Stimulated activated CD4-positive, alpha-beta T cell treated with anti-CD3 and anti-CD28 coated beads, TNF-alpha, amount 100 ng/mL, for 48 hours (primary cell): Measurements from ENCODE around the gene NISCH.
A peak's percentile ranks its signal among the peaks of the same experiment; 100 is the strongest.

ENCODE experiments used
- DNase-seq, 3 donors: peaks; one replicate each; pipeline ENCODE4 v3.0.0-alpha.2; 2020; ENCODE audit warnings: low read depth in 3 of 3

Gene NISCH

DNA sequence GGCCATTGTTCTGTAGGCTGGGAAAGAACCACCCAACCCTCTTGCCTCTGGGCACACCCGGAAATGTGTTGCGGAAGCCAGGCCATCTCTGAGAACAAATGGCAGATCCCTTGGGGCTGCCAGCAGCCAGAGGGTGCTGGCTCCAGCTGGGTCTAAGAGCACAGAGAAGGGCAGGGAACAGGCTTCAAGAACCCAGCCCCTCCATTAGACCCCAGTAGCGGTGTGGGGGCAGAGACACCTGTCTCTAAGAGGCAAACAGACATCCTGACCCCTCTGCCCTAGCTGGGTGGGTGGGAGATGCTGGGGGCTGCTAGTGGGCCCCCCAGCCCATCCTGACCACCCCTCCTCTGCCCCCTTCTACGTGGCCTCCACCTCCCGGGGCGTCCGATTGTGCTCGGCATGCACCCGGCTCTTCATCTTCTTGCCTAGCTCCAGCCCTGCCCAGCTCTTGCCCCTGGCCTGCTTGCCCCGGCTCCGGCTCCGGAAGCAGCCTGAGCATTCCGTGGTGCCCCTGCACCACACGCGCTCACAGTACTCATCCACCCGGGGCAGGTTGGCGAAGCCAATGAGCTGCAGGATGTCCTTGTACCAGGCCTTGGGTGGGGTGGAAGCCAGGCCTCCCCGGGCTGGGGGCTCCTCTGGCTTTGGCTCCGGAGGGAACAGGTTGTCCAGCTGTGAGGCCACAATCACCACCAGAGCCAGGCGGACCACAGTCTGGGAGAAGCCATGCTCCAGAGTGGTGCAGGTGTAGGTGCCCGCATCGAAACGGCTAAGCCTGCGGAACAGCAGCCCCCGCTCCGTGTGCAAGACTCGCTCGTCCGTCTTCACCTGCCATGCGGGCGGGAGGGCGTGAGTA is 19.9 kb upstream of the NISCH start:
- DNase-seq, result no peak

DNA sequence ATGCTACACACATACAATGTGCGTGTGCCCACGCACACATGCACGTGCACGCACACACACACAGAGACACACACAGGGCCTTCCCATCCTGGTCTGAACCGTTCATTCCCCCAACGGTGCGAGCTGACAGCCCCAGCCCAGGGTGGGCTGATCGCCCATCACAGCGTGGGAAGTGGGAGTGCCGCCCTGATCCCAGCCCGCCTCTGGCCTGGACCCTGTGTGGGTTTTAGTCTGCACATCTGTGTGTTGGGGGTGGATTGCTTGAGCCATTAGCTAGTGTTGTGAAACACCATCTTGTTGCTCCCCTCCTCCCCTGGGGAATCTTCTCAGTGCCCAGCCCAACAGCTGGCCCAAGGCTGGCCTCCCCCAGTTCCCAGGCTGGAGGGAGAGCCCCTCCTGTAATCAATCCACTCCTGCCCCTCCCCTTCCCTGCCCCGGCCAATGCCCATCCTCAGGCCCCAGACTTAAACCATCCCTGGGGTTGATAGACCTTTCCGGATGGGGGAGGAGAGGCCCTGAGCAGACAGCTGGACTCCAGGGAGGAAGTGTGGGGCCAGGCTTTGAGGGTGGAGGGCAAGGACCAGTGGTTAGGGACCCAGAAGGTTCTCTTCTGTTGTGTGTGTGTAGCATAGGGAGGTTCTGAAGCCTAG is 18.8 kb upstream of the NISCH start:
- DNase-seq, result no peak

DNA sequence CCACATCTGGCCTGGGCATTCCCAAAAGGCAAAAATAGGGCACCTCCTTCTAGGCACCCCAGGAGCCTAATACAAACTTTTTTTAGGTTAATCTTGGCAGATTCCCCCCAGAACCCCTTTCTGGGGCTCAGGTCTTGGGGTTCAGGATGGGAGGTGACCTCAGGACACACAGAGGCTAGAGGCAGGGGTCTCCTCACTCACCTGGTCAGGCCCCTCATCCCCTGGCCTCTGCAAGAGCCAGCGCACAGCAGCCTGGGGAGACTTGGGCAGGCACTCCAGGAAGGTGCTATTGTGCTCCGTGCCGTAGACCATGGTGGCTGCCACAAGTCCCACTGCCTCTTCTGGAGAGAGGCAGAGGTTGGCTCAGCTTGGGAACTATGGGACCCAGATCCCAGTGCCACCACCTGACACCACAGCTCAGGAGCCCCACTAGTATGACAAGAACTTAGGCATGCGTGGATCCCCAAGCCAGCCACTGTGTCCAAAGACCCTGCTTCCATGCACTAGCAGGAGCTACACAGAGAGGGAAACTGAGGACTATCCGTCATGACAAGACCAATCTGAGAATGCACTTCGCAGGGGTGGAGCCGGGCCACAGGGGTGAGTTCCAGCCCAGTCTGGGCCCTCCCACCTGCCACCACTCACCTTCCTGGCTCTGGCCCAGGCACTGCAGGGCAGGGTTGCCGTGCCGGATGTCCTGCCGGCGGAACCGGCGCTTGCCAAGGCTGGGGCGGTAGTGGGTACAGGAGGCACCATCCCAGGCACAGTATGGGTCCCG is 17.9 kb upstream of the NISCH start:
- DNase-seq, result no peak

DNA sequence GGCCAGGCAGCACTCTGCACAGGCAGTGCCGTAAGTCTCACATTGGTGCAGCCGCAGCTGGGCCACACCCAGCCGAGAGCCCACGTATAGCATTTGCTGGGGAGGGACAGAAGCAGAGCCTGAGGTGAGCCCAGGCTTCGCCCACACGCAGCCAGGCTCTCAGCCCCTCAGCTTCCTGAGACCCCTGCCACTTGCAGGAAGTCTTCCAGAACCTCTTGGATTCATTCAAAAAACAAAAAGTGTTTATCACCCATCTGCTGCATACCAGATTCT is 17.4 kb upstream of the NISCH start:
- no peak for DNase-seq

DNA sequence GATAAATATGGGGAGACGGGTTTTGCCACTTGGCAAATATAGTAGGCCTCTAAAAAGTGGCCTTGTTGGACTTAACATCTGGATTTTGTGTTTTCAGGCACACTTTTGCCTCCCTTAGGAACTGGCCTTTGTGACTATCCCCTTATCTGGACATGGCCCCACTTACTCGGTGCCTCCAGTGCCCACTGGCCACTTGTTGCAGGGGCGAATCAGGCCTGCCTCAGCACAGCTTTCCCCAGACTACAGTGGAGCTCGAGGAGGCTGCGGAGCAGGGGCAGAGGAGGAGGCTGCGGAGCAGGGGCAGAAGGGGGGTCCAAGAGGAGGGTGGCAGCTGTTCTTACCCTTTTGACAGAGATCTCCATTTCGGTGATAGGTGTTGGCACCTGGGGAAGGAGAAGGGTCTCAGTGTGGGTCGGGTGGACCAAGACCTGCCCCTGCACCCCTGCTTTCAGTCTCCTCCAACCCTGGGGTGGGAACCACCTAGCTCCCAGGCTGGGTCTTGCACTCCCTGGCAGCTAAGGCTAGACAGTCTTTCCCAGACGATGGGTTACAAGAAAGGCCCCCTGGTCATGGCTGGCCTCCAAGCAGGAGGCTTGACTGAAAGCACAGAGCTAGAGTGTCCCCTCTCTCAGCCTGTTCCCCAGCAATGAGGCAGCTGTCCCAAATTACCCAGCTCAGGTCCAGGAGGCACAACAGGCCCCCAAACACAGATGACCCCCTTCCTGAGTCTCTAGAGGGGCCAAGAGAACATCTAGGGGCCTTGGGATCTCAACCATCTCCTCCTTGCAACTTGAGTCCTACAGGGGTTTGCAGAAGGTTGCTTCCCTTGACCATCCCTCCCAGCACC is 16.6 kb upstream of the NISCH start:
- no peak for DNase-seq

DNA sequence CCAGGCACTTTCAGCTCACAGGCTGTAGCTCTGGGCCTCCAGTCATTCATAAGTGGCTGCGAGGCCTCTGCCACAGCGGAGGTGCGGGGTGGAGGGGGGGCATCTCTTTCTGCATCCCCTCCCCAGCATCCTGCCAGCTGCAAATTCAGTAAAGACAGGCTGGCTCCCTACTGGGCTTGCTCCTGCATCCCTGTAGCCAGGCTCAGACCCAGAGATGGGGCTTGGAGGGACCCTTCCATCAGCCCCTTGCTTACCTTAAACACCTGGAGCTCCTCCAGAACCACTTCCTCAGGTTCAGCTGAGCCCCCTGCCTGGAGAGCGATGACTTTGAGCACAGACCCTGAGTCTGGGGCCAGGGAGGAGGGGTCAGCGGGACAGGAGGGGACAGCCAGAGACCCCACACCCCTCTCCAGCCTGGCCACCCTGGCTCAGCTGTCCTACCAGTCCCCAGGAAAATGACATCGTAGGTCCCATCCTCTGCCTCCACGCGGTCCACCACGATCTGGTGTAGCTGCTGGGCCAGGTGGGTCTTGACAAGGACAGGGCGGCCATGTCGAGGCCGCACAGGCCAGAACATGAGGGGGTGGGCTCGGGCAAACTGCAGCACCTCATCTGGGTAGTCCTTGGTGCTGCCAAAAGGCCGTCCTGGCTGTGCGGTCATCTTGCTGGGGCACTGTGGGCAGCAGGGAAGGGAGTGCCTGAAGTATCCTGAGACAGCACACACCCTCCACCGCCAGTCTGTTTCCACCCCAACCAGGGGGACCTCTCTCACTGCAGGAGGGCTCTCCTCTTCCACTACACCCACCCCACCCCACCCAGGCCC is 15.8 kb upstream of the NISCH start:
- DNase-seq, result no peak

DNA sequence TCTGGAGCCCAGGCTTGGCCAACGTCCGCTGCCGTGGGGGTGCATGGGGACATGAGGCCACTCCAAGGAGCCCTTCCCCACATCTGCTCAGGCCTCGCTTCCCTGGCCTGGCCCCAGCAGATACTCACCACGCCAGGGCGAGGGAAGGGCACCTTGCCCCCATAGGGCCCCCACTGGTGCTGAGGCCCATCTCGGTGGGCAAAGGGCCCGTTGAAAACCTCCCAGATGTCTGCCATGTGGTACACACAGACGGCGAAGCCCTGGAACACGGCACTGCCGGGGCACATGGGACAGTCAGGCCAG is 15.2 kb upstream of the NISCH start:
- no peak for DNase-seq

DNA sequence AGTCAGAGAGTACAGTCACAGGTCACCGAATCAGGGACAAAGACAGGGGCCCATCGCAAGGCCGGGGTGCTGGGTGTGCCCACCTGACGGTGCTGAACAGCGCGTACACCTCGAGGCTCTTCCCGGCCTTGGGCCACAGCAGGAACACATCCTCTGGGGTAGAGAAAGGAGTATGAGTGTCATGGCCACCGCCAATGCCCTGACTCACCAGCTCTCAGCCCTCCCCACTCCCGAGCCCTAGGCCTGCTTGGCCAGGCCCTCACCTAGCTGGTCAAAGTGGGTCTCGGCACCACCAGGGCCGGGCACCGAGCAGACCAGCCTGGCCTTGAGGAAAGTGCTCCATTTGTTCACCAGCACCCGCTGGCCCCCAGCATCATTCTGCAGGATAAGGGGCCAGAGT is 14.7 kb upstream of the NISCH start:
- DNase-seq, result no peak

DNA sequence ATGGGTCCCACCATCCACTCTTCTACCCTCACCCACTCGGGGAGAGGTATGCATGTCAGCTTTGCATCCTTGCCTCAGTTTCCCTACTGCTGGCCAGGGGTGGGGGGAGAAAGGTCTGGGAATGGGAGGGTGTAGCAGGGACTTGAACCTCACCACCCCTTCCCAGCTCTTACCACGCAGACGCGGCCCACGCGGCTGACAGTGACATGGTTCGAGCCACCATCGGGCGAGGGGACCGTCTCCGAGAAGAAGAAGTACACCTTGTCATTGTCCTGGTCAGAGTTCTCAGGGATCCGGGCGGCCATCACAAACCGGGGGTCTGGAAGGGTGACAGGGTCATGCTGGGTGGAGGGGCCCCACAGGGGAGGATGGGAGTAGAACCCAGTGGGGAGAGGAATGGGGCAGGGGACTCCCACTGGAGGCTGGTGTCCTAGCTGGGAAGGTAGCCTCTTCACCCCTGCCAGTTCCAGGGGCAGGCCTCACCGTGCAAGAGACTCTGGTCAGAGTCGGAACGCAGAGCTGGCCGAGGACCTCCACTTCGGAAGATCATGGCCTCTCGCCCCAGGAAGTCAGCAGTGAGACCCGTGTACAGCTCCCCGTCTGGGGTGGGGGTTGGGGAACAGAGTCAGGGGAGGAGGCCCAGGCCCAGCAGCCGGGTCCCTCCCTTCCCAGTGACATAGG is 14.2 kb upstream of the NISCH start:
- DNase-seq, result no peak

DNA sequence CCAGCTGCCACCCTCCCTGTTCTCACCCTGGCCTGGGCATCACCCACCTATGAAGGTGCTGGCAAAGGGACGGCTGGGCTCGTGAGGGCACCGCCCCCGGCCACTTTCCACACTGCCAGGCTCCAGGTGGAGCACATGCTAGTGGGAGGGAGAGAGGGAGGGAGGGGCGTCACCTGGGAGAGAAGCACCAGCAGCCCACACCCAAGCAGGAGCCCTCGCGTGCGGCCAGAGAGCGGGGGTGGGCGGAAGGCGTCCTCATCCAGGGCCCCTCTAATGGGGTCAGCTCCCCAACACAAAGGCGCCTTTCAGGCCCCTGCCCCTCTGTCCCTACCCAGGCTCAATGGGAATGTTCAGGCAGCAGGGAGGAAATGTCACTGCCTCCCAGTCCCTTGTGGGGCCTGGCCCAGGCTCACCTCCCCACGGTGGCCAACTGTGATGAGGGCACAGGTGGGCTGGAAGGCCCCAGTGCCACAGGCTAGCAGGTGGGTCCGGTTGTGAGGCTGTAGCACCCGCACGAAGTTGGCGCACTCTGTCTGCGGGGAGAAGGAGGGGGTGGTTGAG is 13.6 kb upstream of the NISCH start:
- DNase-seq, result no peak

DNA sequence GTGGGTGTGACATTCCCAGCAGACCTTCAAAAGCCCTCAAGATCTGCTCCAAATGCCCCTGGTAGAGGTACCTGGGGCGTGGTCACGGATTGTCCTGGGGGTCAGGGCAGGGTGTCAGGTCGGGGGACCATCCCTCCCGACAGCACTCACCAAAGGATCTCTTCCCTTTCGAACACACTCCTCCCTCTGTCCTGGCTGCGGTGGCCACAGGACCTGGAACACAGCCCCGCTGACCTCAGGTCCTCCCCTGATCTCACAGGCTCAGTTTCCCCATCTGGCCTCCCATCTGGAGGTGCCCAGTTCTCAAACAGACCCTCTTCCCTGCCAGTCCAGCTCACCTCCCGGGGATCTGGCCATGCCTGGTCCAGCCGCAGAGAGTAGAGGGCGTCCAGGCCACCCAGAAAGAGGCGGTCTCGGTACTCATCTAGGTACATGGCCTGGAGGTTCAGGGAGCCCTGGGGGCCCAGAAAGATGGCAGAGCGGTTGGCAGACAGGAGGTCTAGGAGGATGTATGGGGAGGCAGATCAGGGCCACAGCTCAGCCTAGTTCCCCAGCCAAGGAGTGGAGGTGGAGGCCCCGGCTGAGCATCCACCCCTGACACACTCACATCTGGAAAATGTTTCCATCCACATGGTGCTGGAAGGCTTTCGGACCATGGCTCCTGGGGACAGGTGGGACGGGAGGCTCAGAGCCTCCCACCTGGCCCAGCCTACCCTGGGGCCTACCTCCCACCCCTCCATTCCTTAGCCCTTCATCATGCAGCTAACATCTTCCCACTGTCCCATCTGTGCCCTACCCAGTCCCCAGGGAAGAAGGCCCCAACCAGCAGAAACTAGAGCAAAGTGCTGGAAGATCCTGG is 12.8 kb upstream of the NISCH start:
- no peak for DNase-seq

DNA sequence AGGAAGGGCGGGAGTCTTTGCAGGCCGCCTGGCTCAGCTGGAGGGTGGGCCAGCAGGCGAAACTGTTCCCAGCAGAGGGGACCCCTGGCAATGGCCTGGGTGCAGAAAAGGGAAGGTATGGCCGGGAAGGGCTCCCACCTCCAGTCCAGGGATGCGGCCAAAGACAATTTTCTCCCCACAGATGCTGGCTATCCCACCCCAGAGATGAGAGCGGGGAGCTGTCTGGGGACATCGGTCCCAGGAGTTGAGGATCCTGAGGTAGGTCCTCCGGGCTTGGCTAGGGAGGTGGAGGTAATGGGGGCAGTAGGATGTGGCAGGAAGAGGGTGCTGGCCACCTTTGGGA is 12.2 kb upstream of the NISCH start:
- DNase-seq, result no peak

DNA sequence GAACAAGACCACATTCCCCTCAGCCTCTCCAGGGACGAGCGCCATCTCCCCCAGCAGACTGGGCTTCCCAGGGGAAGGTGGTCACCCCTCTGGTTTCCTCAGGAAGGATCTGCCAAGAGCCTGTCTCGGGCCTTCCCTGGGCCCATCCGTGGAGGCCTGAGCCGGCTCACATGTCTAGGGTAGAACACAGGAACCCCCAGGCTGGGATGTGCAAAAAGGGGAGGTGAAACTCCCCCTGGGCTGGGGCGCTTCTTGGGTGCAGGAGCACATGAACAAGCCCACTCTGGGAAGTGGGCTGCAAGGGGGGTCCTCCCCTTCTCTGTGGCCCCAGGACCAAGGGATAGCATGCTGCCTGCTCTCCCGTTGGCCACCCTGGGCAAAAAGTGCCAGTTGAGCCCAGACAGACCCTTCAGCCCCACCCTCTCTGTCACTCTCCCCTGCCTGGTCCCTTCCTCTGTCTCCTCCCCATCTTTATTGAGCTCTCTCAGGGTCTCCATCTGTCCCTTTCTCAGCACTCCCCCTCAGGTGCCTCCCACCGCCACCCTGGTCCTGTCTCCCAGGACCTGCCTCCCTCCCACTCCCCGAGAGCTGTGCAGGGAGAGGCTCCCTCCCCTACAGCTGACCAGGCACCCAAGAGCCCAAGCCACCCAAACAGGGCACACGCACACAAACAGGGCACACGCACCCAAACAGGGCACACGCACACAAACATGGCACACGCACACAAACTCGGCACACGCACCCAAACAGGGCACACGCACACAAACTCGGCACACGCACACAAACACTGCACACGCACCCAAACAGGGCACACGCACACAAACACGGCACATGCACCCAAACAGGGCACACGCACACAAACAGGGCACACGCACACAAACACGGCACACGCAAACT is 11.4 kb upstream of the NISCH start:
- DNase-seq, result no peak

DNA sequence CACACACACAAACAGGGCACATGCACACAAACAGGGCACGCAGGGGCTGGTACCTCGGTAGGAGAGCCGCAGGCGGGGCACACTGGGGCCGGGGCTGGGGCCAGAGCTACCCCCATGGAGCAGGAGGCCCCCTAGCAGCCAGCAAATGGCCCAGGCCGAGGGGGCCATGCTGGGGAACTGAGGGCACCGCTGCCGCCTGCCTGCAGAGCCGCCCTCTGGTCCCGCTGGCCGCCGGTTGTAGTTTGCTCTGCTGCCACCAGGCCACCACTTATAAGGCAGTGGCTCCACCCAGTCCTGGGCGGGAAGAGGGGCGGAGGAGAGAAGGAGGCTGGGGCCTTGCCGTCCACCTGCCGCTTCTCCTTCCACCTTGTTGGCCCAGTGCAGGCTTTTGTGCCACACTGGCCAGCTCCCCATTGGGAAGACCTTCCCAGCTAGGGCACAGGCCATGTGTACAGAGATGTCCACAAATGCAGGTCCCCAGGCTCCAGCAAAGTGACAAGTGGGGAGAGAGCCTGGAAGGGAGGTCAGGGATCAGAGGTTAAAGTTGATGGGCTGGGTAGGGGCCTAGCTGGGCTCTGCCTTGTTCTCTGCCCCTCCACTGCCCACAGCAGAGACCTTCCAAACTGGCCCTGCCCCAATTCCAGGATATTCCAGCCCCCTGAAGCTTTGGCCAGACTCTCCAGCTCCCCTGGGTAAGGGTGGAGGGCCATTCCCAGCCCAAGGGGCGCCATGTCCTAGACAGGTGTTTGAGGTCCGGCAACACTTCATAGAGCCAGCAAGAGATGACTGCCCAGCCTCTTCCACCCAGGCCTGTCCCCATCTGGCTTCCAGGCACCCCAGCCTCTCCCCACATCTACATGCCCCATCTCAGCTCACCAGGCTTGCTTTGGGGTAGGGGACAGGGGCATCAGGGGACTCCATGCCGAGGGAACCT is 10.3 kb upstream of the NISCH start, which contains the start of gene SEMA3G:
Gene SEMA3G, minus strand, starts transcription at position 244 of the 934 bp plus-strand sequence. Its CDS starts 76 bp downstream, at position 168.
- peak; percentile 52 to 76 (median 68) for DNase-seq

DNA sequence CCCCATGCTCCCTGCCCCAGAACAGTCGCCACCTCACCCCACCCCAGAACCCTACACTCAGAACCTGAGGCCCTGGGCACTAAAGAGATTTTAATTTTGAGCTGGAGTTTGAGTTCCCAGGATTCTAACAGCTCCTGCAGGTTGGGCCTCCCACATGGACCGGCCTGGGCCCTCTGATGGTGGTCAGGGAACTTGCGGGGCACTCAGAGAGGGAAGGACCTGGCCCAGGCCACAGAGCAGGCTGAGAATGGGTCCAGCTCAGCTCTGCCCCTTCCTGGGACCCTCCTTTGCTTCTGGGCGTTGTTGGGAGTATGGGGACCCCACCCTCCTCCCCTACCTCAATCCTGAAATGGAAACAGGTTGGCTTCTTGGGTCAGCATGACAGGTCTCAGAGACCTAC is 9.4 kb upstream of the NISCH start:
- DNase-seq, result no peak

DNA sequence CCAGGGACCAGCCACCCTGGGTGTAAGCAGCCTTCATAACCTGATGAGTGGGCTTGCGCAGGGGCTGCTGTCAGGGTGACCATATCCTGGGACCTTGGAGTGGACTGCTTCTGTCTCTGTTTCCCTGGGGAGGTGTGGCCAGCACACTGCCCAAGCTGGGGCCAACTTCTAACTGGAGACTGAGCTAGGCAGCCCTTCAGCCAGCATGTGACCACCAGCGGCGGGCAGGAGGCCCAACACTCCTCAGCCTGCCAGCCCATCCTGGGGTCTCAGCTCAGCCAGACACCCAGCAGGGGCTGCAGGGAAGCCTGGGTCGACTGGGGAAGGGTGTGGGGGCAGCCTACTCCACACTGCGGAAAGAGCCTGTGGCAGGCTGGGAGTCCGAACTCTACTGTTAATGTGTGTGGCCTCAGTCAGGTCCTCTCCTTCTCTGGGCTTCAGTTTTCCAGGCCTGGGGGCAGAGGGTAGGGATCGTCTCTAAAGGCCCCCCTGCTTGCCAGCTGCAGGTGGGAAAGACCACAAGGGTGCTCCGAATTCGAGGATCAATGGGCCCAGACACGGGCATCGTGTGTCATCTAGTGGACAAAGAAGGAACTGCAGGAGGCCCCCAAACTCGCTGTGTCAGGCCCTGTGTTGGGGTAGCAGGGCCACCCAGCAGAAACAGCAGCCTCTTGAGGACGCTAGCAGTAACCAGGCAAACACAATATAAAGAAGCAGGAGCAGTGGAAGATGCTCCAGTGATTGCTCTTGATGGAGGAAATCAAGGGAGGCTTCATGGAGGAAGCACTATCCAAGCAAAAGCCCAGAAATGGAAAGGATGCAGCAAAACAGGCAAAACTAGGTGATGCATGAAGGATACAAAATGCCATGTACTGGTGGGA is 8.5 kb upstream of the NISCH start:
- DNase-seq, result peak; percentile 40 to 67 (median 42)
